ENCODE results near the gene TMEM45A. TPM values are rescaled to one million over a fixed set of nuclear protein-coding genes. Genes with fewer than 3 reads are reported as not detected.
"Not testable (repeated sequence)": the region's sequence is repeated elsewhere in the genome, so short reads cannot be mapped to it uniquely, and the experiment has no call there.

Gene TMEM45A, protein sequence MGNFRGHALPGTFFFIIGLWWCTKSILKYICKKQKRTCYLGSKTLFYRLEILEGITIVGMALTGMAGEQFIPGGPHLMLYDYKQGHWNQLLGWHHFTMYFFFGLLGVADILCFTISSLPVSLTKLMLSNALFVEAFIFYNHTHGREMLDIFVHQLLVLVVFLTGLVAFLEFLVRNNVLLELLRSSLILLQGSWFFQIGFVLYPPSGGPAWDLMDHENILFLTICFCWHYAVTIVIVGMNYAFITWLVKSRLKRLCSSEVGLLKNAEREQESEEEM
- 1 to 10 TPM; 1.1 to 1.8 TPM for total RNA-seq

GRCh38 chr3:100492059-100493006 lies at the start of gene TMEM45A:
Gene TMEM45A (plus strand): TSS chr3:100492619. CDS start chr3:100555212, 62,593 bp downstream.
- CTCF ChIA-PET, result interaction anchor here (0.6 to 0.9 kb wide), 4 partner anchors 11 to 99 kb away, joined by 3 read pairs; no protein-coding TSS in a partner anchor
- intact Hi-C loops (cut with micrococcal nuclease), result no loop called here
- H3K27me3 Mint-ChIP-seq, result peaks cover 34% of the 10 kb centered on the region
- H3K9me3 Mint-ChIP-seq, result no peaks in the 10 kb centered on the region
- ATAC-seq, result peak; percentile 99
- peaks cover 7% of the 10 kb centered on the region for H3K4me1 Mint-ChIP-seq (ENCODE audit: low read depth)
- peak; percentile 82 for DNase-seq
- no peaks in the 10 kb centered on the region for H3K36me3 Mint-ChIP-seq (ENCODE audit: low read depth)
- H3K4me3 Mint-ChIP-seq, result peak within 1 kb of the TSS; percentile 84
- TF ChIP-seq, protein P1, sequence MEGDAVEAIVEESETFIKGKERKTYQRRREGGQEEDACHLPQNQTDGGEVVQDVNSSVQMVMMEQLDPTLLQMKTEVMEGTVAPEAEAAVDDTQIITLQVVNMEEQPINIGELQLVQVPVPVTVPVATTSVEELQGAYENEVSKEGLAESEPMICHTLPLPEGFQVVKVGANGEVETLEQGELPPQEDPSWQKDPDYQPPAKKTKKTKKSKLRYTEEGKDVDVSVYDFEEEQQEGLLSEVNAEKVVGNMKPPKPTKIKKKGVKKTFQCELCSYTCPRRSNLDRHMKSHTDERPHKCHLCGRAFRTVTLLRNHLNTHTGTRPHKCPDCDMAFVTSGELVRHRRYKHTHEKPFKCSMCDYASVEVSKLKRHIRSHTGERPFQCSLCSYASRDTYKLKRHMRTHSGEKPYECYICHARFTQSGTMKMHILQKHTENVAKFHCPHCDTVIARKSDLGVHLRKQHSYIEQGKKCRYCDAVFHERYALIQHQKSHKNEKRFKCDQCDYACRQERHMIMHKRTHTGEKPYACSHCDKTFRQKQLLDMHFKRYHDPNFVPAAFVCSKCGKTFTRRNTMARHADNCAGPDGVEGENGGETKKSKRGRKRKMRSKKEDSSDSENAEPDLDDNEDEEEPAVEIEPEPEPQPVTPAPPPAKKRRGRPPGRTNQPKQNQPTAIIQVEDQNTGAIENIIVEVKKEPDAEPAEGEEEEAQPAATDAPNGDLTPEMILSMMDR (IDR thresholded peaks at IDR 0.05), result no peak
- H3K27ac Mint-ChIP-seq, result peak within 1 kb of the TSS; percentile 60
- POLR2A ChIA-PET, result no interaction called here

DNA sequence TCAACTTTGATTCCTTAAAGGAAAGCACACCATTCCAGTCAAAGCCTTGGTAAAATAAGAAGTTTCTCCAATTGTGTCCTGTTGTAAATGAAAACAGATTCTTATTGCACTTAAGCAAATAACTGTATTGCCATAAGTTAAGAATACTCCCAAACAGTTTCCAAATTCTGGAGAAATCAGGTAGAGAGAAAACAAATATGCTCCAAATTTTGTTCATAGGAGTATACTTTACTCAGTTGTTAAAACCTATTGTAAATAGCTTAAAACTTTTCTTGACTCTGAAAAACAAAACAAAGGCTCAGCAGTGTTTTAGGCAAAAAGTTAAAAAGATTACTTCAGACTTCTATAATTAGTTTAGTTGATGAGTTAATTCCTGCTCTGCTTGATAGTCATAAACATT lies 48.7 kb upstream of the TMEM45A start:
- no peaks in the 10 kb centered on the region for H3K27me3 Mint-ChIP-seq
- H3K9me3 Mint-ChIP-seq, result peaks cover 2% of the 10 kb centered on the region
- H3K4me1 Mint-ChIP-seq (ENCODE audit: low read depth), result peaks cover 8% of the 10 kb centered on the region
- ATAC-seq (no peak), DNase-seq (no peak)
- intact Hi-C loops (cut with micrococcal nuclease), result no loop called here
- H3K36me3 Mint-ChIP-seq (ENCODE audit: low read depth), result peaks cover 2% of the 10 kb centered on the region
- CTCF ChIA-PET, result no interaction called here
- TF ChIP-seq, protein P1 (IDR thresholded peaks at IDR 0.05), result no peak
- H3K4me3 Mint-ChIP-seq, result no peak overlapping the region
- H3K27ac Mint-ChIP-seq, result no peak overlapping the region
- POLR2A ChIA-PET, result no interaction called here

GRCh38 chr3:100447067-100447466 lies 45.4 kb upstream of the TMEM45A start:
- H3K27ac Mint-ChIP-seq; ATAC-seq; H3K36me3 Mint-ChIP-seq (ENCODE audit: low read depth); H3K4me3 Mint-ChIP-seq; H3K4me1 Mint-ChIP-seq (ENCODE audit: low read depth); H3K9me3 Mint-ChIP-seq; POLR2A ChIA-PET; H3K27me3 Mint-ChIP-seq; intact Hi-C loops (cut with micrococcal nuclease); DNase-seq: not testable (repeated sequence)
- CTCF ChIA-PET, result interaction anchor here (2.6 kb wide), 1 partner anchor 16 kb away, joined by 12 read pairs; no protein-coding TSS in a partner anchor

DNA sequence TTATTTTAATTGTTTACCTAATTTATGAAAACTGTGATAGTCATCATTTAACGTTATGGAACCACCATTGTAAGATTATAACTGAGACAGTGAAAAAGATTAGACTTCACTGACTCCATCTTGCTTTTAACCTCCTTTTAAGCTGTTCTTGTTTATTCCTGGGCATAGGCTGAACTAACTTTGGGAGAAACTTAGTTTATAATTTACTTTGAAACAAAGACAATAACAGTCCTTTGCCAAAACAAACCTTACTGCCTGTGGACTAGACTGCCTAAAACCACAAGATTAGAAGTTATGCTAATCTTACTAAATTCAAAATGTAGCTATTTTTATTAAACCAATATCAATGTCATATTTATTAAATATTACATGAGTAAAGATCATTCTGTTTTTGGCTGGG lies 44.3 kb upstream of the TMEM45A start:
- TF ChIP-seq, protein P1 (IDR thresholded peaks at IDR 0.05), result no peak
- peaks cover 2% of the 10 kb centered on the region for H3K36me3 Mint-ChIP-seq (ENCODE audit: low read depth)
- no peak overlapping the region for H3K27ac Mint-ChIP-seq
- intact Hi-C loops (cut with micrococcal nuclease), result no loop called here
- DNase-seq (no peak), ATAC-seq (no peak)
- ChIA-PET CTCF (interaction anchor here (1.3 to 2.6 kb wide), 2 partner anchors 8 to 15 kb away, joined by 4 to 12 read pairs; no protein-coding TSS in a partner anchor), POLR2A (no interaction called here)
- H3K9me3 Mint-ChIP-seq, result peaks cover 2% of the 10 kb centered on the region
- H3K27me3 Mint-ChIP-seq, result no peaks in the 10 kb centered on the region
- no peak overlapping the region for H3K4me3 Mint-ChIP-seq
- no peaks in the 10 kb centered on the region for H3K4me1 Mint-ChIP-seq (ENCODE audit: low read depth)

DNA sequence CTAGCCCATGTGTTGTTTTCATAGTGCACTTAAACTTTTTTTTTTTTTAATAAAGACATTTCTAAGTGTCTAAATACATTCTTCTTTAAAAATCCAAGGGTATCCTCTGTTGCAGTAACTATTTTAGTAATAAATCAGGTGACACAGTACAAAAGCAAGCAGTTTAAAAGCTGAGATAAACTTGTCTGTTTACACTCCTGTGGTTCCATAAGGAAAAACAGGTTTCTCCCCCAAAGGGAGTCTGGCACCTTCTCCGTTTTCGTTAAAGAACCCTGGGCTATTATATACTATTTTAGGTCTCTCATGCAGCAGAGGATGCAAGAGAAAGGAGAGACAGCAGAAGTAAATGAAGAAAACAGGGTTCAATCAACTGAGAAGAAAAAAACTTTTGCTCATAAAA lies 43.2 kb upstream of the TMEM45A start:
- POLR2A ChIA-PET, result interaction anchor here (0.6 kb wide), 1 partner anchor 114 kb away, joined by 3 read pairs; no protein-coding TSS in a partner anchor
- no peak overlapping the region for H3K4me3 Mint-ChIP-seq
- H3K9me3 Mint-ChIP-seq, result no peaks in the 10 kb centered on the region
- CTCF ChIA-PET, result interaction anchor here (1.3 to 2.6 kb wide), 2 partner anchors 7 to 14 kb away, joined by 4 to 12 read pairs; no protein-coding TSS in a partner anchor
- DNase-seq, result no peak
- H3K4me1 Mint-ChIP-seq (ENCODE audit: low read depth), result no peaks in the 10 kb centered on the region
- H3K27me3 Mint-ChIP-seq, result no peaks in the 10 kb centered on the region
- no peak overlapping the region for H3K27ac Mint-ChIP-seq
- TF ChIP-seq, protein P1 (IDR thresholded peaks at IDR 0.05), result no peak
- H3K36me3 Mint-ChIP-seq (ENCODE audit: low read depth), result no peaks in the 10 kb centered on the region
- intact Hi-C loops (cut with micrococcal nuclease), result no loop called here
- ATAC-seq, result no peak
